ENCODE data around the gene HGS. TPM values are rescaled to one million over a fixed set of nuclear protein-coding genes. Genes with fewer than 3 reads are reported as not detected.

The HGS gene
- total and polyA plus RNA-seq, 2 donors (not counting 3 experiments of a cell fraction or from before 2014, with no cell fraction given) = 166 to 191 TPM

- Histone ChIP-seq H3K9me3 (replicated peaks; ENCODE audit: control insufficient read depth, insufficient read depth, low read length) (no peaks in the 10 kb centered on the region), H3K9me1 (replicated peaks; ENCODE audit: control insufficient read depth, extremely low read depth, insufficient read depth, low read length) (no peaks in the 10 kb centered on the region), H3K9ac (replicated peaks; ENCODE audit: extremely low read depth, insufficient read depth, low read length) (no peak overlapping the region), H3K4me1 (ENCODE audit: control insufficient read depth, extremely low read depth, insufficient read depth, low read length) (peaks cover 4% of the 10 kb centered on the region), H3K36me3 (ENCODE audit: control insufficient read depth in 2 of 2, extremely low read depth in 1 of 2, insufficient read depth in 2 of 2, low read length in 2 of 2) (no peaks in the 10 kb centered on the region), H3K4me2 (ENCODE audit: insufficient read depth, low read length) (no peak overlapping the region), H3K27ac (ENCODE audit: insufficient read depth, low read depth, low read length) (no peak overlapping the region), H2AFZ (ENCODE audit: low read depth, low read length) (no peak overlapping the region), H3K79me2 (ENCODE audit: control insufficient read depth, insufficient read depth, low read length) (no peaks in the 10 kb centered on the region), H4K20me1 (replicated peaks; ENCODE audit: control insufficient read depth, extremely low read depth, insufficient read depth, low read length) (no peaks in the 10 kb centered on the region), H3K4me3 (replicated peaks in 1 of 3; ENCODE audit: insufficient read depth in 1 of 3, low read depth in 1 of 3, low read length in 3 of 3) (no peak overlapping the region), H3K27me3 (ENCODE audit: control insufficient read depth in 2 of 2, insufficient read depth in 2 of 2, low read length in 2 of 2) (no peaks in the 10 kb centered on the region)
- CTCF ChIA-PET = interaction anchor here (0.7 kb wide), 1 partner anchor 16 kb away, joined by 3 read pairs; no protein-coding TSS in a partner anchor
- no peak for FAIRE-seq
- intact Hi-C loops (cut with micrococcal nuclease) (no loop called here), dilution Hi-C loops (cut with MboI; ENCODE audit: extremely low pct_ligation_motif_present, low sequenced_read_pairs) (no loop called here)
- no TSS peak for BruUV-seq (replicated peaks)
- no peak for DNase-seq (ENCODE audit: low read depth, low spot score)
- POLR2A ChIA-PET = no interaction called here
- TF ChIP-seq JUN (IDR thresholded peaks at IDR 0.05; ENCODE audit: borderline replicate concordance, insufficient read depth, insufficient read length, low read depth) = no peak
- TF ChIP-seq POLR2A (IDR thresholded peaks at IDR 0.05; ENCODE audit: low read depth, low read length) = no peak
- TF ChIP-seq GATA2 (IDR thresholded peaks at IDR 0.05; ENCODE audit: insufficient read depth, insufficient read length, low read depth, low read length) = no peak
- TF ChIP-seq CTCF (IDR thresholded peaks at IDR 0.05; ENCODE audit: extremely low read depth in 1 of 2, insufficient read depth in 1 of 2, low read depth in 1 of 2, low read length in 2 of 2) = no peak
- no peak for TF ChIP-seq POLR2AphosphoS5 (IDR thresholded peaks at IDR 0.05; ENCODE audit: insufficient read depth, low read depth, low read length)
- TF ChIP-seq FOS (IDR thresholded peaks at IDR 0.05; ENCODE audit: borderline replicate concordance, insufficient read depth, low read length) = no peak
- no peak for TF ChIP-seq MYC (IDR thresholded peaks at IDR 0.05; ENCODE audit: low read depth, low read length)
- no peak for TF ChIP-seq MAX (IDR thresholded peaks at IDR 0.05; ENCODE audit: insufficient read depth, insufficient read length)
- no peak for TF ChIP-seq EZH2 (IDR thresholded peaks at IDR 0.05; ENCODE audit: borderline replicate concordance, low read depth, low read length, severe bottlenecking)
Observed at GRCh38 chr17:81737947-81738800, 54.4 kb downstream of the HGS start.

Data from endothelial cell of umbilical vein (primary cell).